Activated CD8-positive, alpha-beta T cell treated with anti-CD3 and anti-CD28 coated beads, Interleukin-2, amount 10 ng/mL, durations not matched to agents 7 days and 5 days (primary cell): Measurements from ENCODE around the gene PON3. TPM values are rescaled to one million over a fixed set of nuclear protein-coding genes. Genes with fewer than 3 reads are reported as not detected.

ENCODE experiments used
- ATAC-seq: fragments of 150-1000 bp; cut with Tn5 transposase; one replicate; pipeline ENCODE4 v1.10.0; 2021; ENCODE audit warnings: moderate library complexity
- CTCF ChIA-PET: fragments of 350-600 bp; sonication (Branson Sonifier 250); formaldehyde crosslinking; loops from one replicate; lab custom pipeline; 2021; ENCODE audit warnings: antibody characterized with exemption; lab: Charles Lee
- POLR2A ChIA-PET: fragments of 350-600 bp; sonication (Branson Sonifier 250); formaldehyde crosslinking; loops from one replicate; lab custom pipeline; 2021; ENCODE audit warnings: antibody characterized with exemption; lab: Charles Lee
- DNase-seq: peaks from one replicate; pipeline ENCODE4 v3.0.0-alpha.2; 2020
- H3K27ac Mint-ChIP-seq: one replicate; pipeline ENCODE4 v1.8.0; 2021; ENCODE audit warnings: mild to moderate bottlenecking, mixed read lengths
- H3K27me3 Mint-ChIP-seq: one replicate; pipeline ENCODE4 v1.8.0; 2021; ENCODE audit warnings: low read depth, mixed read lengths
- H3K36me3 Mint-ChIP-seq: one replicate; pipeline ENCODE4 v1.8.0; 2021; ENCODE audit warnings: low read depth, mixed read lengths
- H3K4me1 Mint-ChIP-seq: one replicate; pipeline ENCODE4 v1.8.0; 2021; ENCODE audit warnings: low read depth, mixed read lengths
- H3K4me3 Mint-ChIP-seq: one replicate; pipeline ENCODE4 v1.8.0; 2021; ENCODE audit warnings: mild to moderate bottlenecking, mixed read lengths
- H3K9me3 Mint-ChIP-seq: one replicate; pipeline ENCODE4 v1.8.0; 2022; ENCODE audit warnings: mixed read lengths; ENCODE audit not compliant: insufficient read depth
- total RNA-seq, 2 experiments: library from RNA; stranded (reverse); gene quantifications; one replicate each; pipeline ENCODE4 v1.2.3, GENCODE V29; 2021

PON3 gene
- total RNA-seq: not detected

GRCh38 chr7:95396136-95397032 is at the start of gene PON3:
Gene PON3, minus strand, starts transcription at chr7:95396375. Its CDS starts 25 bp downstream, at chr7:95396350.
- ATAC-seq: peak; percentile 98
- peak; percentile 38 for DNase-seq
- Mint-ChIP-seq H3K9me3 (no peaks in the 10 kb centered on the region), H3K4me3 (peak within 1 kb of the TSS; percentile 57), H3K36me3 (no peaks in the 10 kb centered on the region), H3K27me3 (peaks cover 32% of the 10 kb centered on the region), H3K27ac (no peak within 1 kb of the TSS), H3K4me1 (peaks cover 6% of the 10 kb centered on the region)
- CTCF ChIA-PET: interaction anchor here (0.7 to 2.8 kb wide), 13 partner anchors 10 to 291 kb away, joined by 3 to 18 read pairs (median 3); no protein-coding TSS in a partner anchor
- POLR2A ChIA-PET: no interaction called here

- Mint-ChIP-seq H3K27ac (no peak overlapping the region), H3K4me1 (no peaks in the 10 kb centered on the region), H3K36me3 (no peaks in the 10 kb centered on the region), H3K4me3 (no peak overlapping the region), H3K27me3 (peaks cover 9% of the 10 kb centered on the region), H3K9me3 (no peaks in the 10 kb centered on the region)
- ChIA-PET POLR2A (no interaction called here), CTCF (interaction anchor here (0.7 to 1.9 kb wide), 3 partner anchors 9 to 67 kb away, joined by 3 to 4 read pairs (median 3); no protein-coding TSS in a partner anchor)
- DNase-seq (no peak), ATAC-seq (no peak)
Observed at GRCh38 chr7:95444796-95445195, 48.6 kb upstream of the PON3 start.

GRCh38 chr7:95441042-95441823 is 45.1 kb upstream of the PON3 start:
- DNase-seq: no peak

GRCh38 chr7:95440394-95441038 is 44.3 kb upstream of the PON3 start:
- H3K27me3 Mint-ChIP-seq: peaks cover 7% of the 10 kb centered on the region
- H3K27ac Mint-ChIP-seq: no peak overlapping the region
- H3K36me3 Mint-ChIP-seq: no peaks in the 10 kb centered on the region
- no peaks in the 10 kb centered on the region for H3K9me3 Mint-ChIP-seq
- ATAC-seq: no peak
- CTCF ChIA-PET: no interaction called here
- POLR2A ChIA-PET: no interaction called here
- H3K4me1 Mint-ChIP-seq: peaks cover 1% of the 10 kb centered on the region
- no peak for DNase-seq
- H3K4me3 Mint-ChIP-seq: no peak overlapping the region

More at GRCh38 chr7:95441042-95441823, 45.1 kb upstream of the PON3 start:
- H3K36me3 Mint-ChIP-seq: no peaks in the 10 kb centered on the region
- H3K4me3 Mint-ChIP-seq: no peak overlapping the region
- POLR2A ChIA-PET: no interaction called here
- CTCF ChIA-PET: no interaction called here
- ATAC-seq: no peak
- H3K4me1 Mint-ChIP-seq: no peaks in the 10 kb centered on the region
- peaks cover 6% of the 10 kb centered on the region for H3K27me3 Mint-ChIP-seq
- H3K27ac Mint-ChIP-seq: no peak overlapping the region
- H3K9me3 Mint-ChIP-seq: no peaks in the 10 kb centered on the region

- Mint-ChIP-seq H3K36me3 (no peaks in the 10 kb centered on the region), H3K27ac (no peak overlapping the region), H3K4me1 (peaks cover 12% of the 10 kb centered on the region), H3K4me3 (no peak overlapping the region), H3K9me3 (no peaks in the 10 kb centered on the region), H3K27me3 (peaks cover 7% of the 10 kb centered on the region)
- ChIA-PET CTCF (no interaction called here), POLR2A (no interaction called here)
- ATAC-seq (no peak), DNase-seq (no peak)
Observed at GRCh38 chr7:95436407-95436806, 40.2 kb upstream of the PON3 start.

GRCh38 chr7:95435422-95435780 is 39.2 kb upstream of the PON3 start:
- ChIA-PET POLR2A (no interaction called here), CTCF (interaction anchor here (0.7 to 1.8 kb wide), 3 partner anchors 9 to 41 kb away, joined by 3 to 8 read pairs (median 3); no protein-coding TSS in a partner anchor)
- Mint-ChIP-seq H3K27me3 (peaks cover 2% of the 10 kb centered on the region), H3K4me3 (peak overlapping the region; percentile 70), H3K36me3 (no peaks in the 10 kb centered on the region), H3K27ac (peak overlapping the region; percentile 71), H3K9me3 (no peaks in the 10 kb centered on the region), H3K4me1 (peaks cover 12% of the 10 kb centered on the region)
- no peak for DNase-seq
- no peak for ATAC-seq

GRCh38 chr7:95434557-95435421 is 38.6 kb upstream of the PON3 start, which contains the start of gene PON2:
Gene PON2, minus strand, starts transcription at chr7:95435028. Its CDS starts 77 bp downstream, at chr7:95434951.
- ATAC-seq: peak; percentile 98
- peak within 1 kb of the TSS; percentile 70 for H3K4me3 Mint-ChIP-seq
- ChIA-PET POLR2A (no interaction called here), CTCF (interaction anchor here (0.7 to 1.8 kb wide), 4 partner anchors 10 to 42 kb away, joined by 3 to 8 read pairs (median 3); no protein-coding TSS in a partner anchor)
- H3K27ac Mint-ChIP-seq: peak within 1 kb of the TSS; percentile 71
- H3K36me3 Mint-ChIP-seq: no peaks in the 10 kb centered on the region
- H3K9me3 Mint-ChIP-seq: no peaks in the 10 kb centered on the region
- H3K4me1 Mint-ChIP-seq: peaks cover 12% of the 10 kb centered on the region
- DNase-seq: peak; percentile 45
- H3K27me3 Mint-ChIP-seq: peaks cover 2% of the 10 kb centered on the region

- ChIA-PET POLR2A (no interaction called here), CTCF (interaction anchor here (0.8 to 1.8 kb wide), 2 partner anchors 31 to 42 kb away, joined by 3 to 8 read pairs; no protein-coding TSS in a partner anchor)
- Mint-ChIP-seq H3K4me3 (peak overlapping the region; percentile 39), H3K27ac (peak overlapping the region; percentile 66), H3K4me1 (peaks cover 12% of the 10 kb centered on the region), H3K36me3 (no peaks in the 10 kb centered on the region), H3K27me3 (peaks cover 2% of the 10 kb centered on the region), H3K9me3 (no peaks in the 10 kb centered on the region)
- DNase-seq: no peak
- no peak for ATAC-seq
Observed at GRCh38 chr7:95433952-95434556, 37.9 kb upstream of the PON3 start.

- H3K9me3 Mint-ChIP-seq: no peaks in the 10 kb centered on the region
- H3K27ac Mint-ChIP-seq: no peak overlapping the region
- no peak for DNase-seq
- peaks cover 12% of the 10 kb centered on the region for H3K4me1 Mint-ChIP-seq
- POLR2A ChIA-PET: no interaction called here
- no peak overlapping the region for H3K4me3 Mint-ChIP-seq
- CTCF ChIA-PET: no interaction called here
- H3K27me3 Mint-ChIP-seq: peaks cover 2% of the 10 kb centered on the region
- no peaks in the 10 kb centered on the region for H3K36me3 Mint-ChIP-seq
- no peak for ATAC-seq
Observed at GRCh38 chr7:95433129-95433528, 37.0 kb upstream of the PON3 start.

- ATAC-seq: no peak
- no peak for DNase-seq
- Mint-ChIP-seq H3K4me1 (peaks cover 12% of the 10 kb centered on the region), H3K27me3 (peaks cover 2% of the 10 kb centered on the region), H3K9me3 (no peaks in the 10 kb centered on the region), H3K27ac (no peak overlapping the region), H3K36me3 (no peaks in the 10 kb centered on the region), H3K4me3 (no peak overlapping the region)
- ChIA-PET POLR2A (no interaction called here), CTCF (interaction anchor here (0.7 kb wide), 1 partner anchor 79 kb away, joined by 3 read pairs; no protein-coding TSS in a partner anchor)
Observed at GRCh38 chr7:95432606-95433005, 36.4 kb upstream of the PON3 start.
